GM18951 (cell line): ENCODE measurements around the gene CENATAC.
A peak's percentile ranks its signal among the peaks of the same experiment; 100 is the strongest.
"Not testable (repeated sequence)": the region's sequence is repeated elsewhere in the genome, so short reads cannot be mapped to it uniquely, and the experiment has no call there.

Experiments
- POLR2A ChIP-seq: IDR thresholded peaks from 4 replicates; pipeline ENCODE4 v1.6.1; 2011; ENCODE audit warnings: mild to moderate bottlenecking; ENCODE audit not compliant: insufficient read length, insufficient read depth; ENCODE audit errors: extremely low read depth
- in situ Hi-C: fragments of 300-500 bp; cut with MboI; formaldehyde crosslinking; loops from one replicate; pipeline ENCODE4 v1.12.0; 2022; ENCODE audit warnings: low sequenced_read_pairs, mixed read lengths, inconsistent platforms; ENCODE audit not compliant: unreplicated experiment

Gene CENATAC

GRCh38 chr11:119027561-119028345 is 29.8 kb downstream of the CENATAC start:
- in situ Hi-C loops: no loop called here
- no peak for TF ChIP-seq POLR2A

DNA sequence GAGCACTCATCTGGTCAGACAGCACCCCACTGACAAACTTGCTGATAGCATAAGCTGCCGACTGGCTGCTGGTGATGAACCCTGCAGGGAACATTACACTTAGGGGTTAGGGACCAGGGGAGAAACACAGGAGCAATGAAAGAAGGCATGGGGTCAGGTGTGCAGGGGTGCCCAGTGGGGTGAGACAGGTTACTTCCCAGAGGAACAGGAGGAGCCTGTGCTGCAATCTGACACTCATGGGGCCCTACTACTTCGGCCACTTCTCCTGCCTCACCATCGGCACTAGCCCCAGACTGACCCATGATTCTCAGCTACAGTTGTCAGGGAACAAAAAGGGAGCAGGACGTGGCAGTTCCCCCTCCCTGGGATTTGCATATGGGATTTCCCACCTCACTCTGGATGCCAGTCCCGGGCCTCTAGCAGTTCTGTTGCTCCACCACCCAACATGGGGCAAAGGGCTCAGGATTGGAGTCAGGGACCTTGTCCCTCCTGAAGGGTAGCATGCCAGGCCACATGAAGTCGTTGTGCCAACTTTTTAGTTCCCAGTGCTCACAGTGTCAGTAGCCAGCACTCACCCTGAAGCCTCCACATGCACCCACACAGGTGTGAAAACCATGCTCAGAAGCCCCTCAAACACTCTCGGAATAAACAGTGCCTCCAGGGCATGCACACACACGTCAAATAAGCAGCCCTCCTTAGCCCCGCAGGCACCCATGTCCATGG is 30.6 kb downstream of the CENATAC start:
- in situ Hi-C loops: no loop called here
- TF ChIP-seq POLR2A: no peak

- in situ Hi-C loops: no loop called here
These were observed 31.1 kb downstream of the CENATAC start for GRCh38 chr11:119029069-119029339.

GRCh38 chr11:119029340-119030028 is 31.5 kb downstream of the CENATAC start:
- no peak for TF ChIP-seq POLR2A
- in situ Hi-C loops: no loop called here

More at GRCh38 chr11:119029069-119029339, 31.1 kb downstream of the CENATAC start:
- TF ChIP-seq POLR2A: no peak

GRCh38 chr11:119030029-119030328 is 32.0 kb downstream of the CENATAC start:
- in situ Hi-C loops: no loop called here

GRCh38 chr11:119030329-119031047 is 32.5 kb downstream of the CENATAC start, which contains the start of gene SLC37A4:
SLC37A4 (minus strand) TSS chr11:119030877.
- in situ Hi-C loops: no loop called here
- peak; percentile 67 for TF ChIP-seq POLR2A

More at GRCh38 chr11:119030029-119030328, 32.0 kb downstream of the CENATAC start:
- TF ChIP-seq POLR2A: no peak

DNA sequence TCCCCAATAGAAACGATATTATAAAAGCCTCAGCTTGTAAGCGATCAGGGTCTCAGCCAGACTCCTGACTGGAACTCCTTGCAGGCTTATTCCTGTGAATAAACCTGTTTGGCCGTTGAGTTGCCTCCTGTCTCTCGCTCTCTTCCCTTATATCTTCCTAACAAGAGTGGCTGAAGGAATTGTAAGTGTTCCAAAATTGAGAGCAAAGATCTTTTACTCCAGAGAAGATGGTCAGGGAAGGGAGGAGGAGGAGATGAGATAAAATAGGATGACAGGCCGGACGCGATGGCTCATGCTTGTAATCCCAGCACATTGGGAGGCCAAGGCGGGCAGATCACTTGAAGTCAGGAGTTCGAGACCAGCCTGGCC is 34.0 kb downstream of the CENATAC start:
- no peak for TF ChIP-seq POLR2A
- in situ Hi-C loops: no loop called here

DNA sequence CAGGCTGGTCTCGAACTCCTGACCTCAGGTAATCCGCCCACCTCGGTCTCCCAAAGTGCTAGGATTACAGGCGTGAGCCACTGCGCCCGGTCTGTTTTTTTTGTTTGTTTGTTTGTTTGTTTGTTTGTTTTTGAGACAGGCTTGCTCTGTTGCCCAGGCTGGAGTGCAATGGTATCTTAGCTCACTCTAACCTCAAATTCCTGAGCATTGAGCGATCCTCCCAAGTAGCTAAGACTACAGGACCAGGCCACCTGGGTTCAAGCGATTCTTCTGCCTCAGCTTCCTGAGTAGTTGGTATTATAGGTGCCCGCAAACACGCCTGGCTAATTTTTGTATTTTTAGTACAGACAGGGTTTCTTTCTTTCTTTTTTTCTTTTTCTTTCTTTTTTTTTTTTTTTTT is 35.5 kb downstream of the CENATAC start:
- in situ Hi-C loops: not testable (repeated sequence)

- TF ChIP-seq POLR2A: no peak
- in situ Hi-C loops: no loop called here
These were observed 36.9 kb downstream of the CENATAC start for GRCh38 chr11:119034813-119035212.

- in situ Hi-C loops: no loop called here
- no peak for TF ChIP-seq POLR2A
These were observed 40.9 kb downstream of the CENATAC start for GRCh38 chr11:119038884-119039283.

GRCh38 chr11:119039471-119039870 is 41.5 kb downstream of the CENATAC start:
- in situ Hi-C loops: not testable (repeated sequence)

GRCh38 chr11:119041821-119042514 is 44.0 kb downstream of the CENATAC start:
- in situ Hi-C loops: no loop called here
- TF ChIP-seq POLR2A: no peak

GRCh38 chr11:119042927-119043326 is 45.0 kb downstream of the CENATAC start:
- in situ Hi-C loops: no loop called here

GRCh38 chr11:119044708-119045107 is 46.8 kb downstream of the CENATAC start:
- in situ Hi-C loops: no loop called here
- no peak for TF ChIP-seq POLR2A

More at GRCh38 chr11:119042927-119043326, 45.0 kb downstream of the CENATAC start:
- no peak for TF ChIP-seq POLR2A
